ENCODE results near the gene C6orf89. TPM values are rescaled to one million over a fixed set of nuclear protein-coding genes. Genes with fewer than 3 reads are reported as not detected.
A peak's percentile ranks its signal among the peaks of the same experiment; 100 is the strongest.
"Not testable (repeated sequence)": the region's sequence is repeated elsewhere in the genome, so short reads cannot be mapped to it uniquely, and the experiment has no call there.

Gene C6orf89
- total and polyA plus RNA-seq, 10 donors, result 5.7 to 49.8 (median 34.7) TPM

DNA sequence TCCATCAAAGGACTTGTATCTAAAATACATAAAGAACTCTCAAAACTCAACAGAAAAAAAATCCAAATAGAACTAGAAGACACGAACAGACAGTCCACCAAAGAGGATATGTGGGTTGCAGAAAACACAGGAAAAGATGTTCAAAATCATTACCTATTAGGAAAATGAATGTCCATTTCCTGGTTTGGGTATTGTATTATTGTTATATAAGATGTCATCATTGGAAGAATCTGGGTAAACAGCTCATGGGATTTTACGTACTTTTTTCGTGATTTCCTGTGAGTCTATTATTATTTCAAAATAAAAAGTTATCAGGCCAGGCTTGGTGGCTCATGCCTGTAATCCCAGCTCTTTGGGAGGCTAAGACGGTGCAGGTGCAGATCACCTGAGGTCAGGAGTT is 59.5 kb downstream of the C6orf89 start:
- intact Hi-C loops (cut with DNase I; ENCODE audit: low total_unique reads), result no loop called here
- TF ChIP-seq CTCF (IDR thresholded peaks at IDR 0.05 in 8 of 11, conservative IDR thresholded peaks at IDR 0.05 in 3 of 11) (no peak), POLR2A (IDR thresholded peaks at IDR 0.05) (no peak), POLR2AphosphoS5 (IDR thresholded peaks at IDR 0.05) (no peak)
- peaks cover 0 to 11% (median 0%) of the 10 kb centered on the region in 6 donors for H3K4me1 ChIP-seq
- H3K27ac ChIP-seq, result no peak overlapping the region
- WGBS, 5 donors, result 83 to 90% (median 85%) methylated on average over 4 of the region's 4 CpGs
- no peaks in the 10 kb centered on the region for H3K27me3 ChIP-seq (replicated peaks in 1 of 7)
- H3K36me3 ChIP-seq, result no peaks in the 10 kb centered on the region
- no peaks in the 10 kb centered on the region for H3K9me3 ChIP-seq
- no peak overlapping the region for H3K4me3 ChIP-seq
- no peak for DNase-seq

- no peaks in the 10 kb centered on the region for H3K27me3 ChIP-seq (replicated peaks in 1 of 7)
- H3K4me3 ChIP-seq, result no peak overlapping the region
- no peaks in the 10 kb centered on the region for H3K36me3 ChIP-seq
- DNase-seq, result peak; percentile 31
- H3K4me1 ChIP-seq, result peaks cover 0 to 11% (median 0%) of the 10 kb centered on the region in 6 donors
- H3K27ac ChIP-seq, result no peak overlapping the region
- intact Hi-C loops (cut with DNase I; ENCODE audit: low total_unique reads), result no loop called here
- no peaks in the 10 kb centered on the region for H3K9me3 ChIP-seq
- WGBS, 5 donors, result 85 to 93% (median 90%) methylated on average over 4 of the region's 4 CpGs
- TF ChIP-seq POLR2A (IDR thresholded peaks at IDR 0.05) (no peak), POLR2AphosphoS5 (IDR thresholded peaks at IDR 0.05) (no peak), CTCF (IDR thresholded peaks at IDR 0.05 in 8 of 11, conservative IDR thresholded peaks at IDR 0.05 in 3 of 11) (no peak)
These were observed 60.8 kb downstream of the C6orf89 start for GRCh38 chr6:36946526-36946925.

DNA sequence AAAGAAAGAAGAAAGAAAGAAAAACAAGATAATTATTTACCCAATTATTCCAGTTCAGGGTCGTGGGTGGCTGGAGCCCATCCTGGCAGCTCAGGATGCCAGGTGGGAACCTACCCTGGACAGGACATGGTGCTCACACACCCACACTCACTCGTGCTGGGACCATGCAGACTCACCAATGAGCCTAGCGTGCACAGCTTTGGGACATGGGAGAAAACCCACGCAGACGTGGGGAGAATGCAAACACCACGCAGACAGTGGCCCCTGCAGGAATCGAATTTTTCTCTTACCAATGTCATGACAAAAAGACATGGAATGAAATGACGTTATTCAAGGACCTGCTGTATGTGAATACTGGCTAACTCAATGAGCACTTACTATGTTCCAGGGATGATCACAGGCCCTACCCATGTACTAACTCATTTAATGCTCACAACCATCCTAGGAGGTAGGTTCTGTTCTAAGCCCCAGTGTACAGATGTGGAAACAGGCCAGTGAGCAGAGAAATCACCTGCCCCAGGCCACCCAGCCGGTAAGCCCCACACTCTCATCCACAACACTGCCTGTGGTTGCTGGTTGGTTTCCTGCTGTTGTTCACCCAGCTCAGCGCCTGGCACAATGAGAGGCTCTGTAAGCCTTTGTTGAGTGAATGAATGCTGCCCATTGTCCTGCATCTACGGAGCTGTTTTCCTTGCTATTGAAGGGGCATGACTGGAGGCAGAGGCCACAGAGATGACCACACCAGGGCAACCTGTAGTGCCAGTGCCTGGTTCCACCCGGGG is 62.0 kb downstream of the C6orf89 start:
- Histone ChIP-seq H3K9me3 (no peaks in the 10 kb centered on the region), H3K27ac (no peak overlapping the region), H3K4me3 (no peak overlapping the region), H3K27me3 (replicated peaks in 1 of 7) (no peaks in the 10 kb centered on the region), H3K36me3 (no peaks in the 10 kb centered on the region), H3K4me1 (peaks cover 0 to 11% (median 0%) of the 10 kb centered on the region in 6 donors)
- peak; percentile 64 for DNase-seq
- intact Hi-C loops (cut with DNase I; ENCODE audit: low total_unique reads), result no loop called here
- WGBS, 5 donors, result 65 to 72% (median 68%) methylated on average over 12 of the region's 12 CpGs
- no peak for TF ChIP-seq CTCF (IDR thresholded peaks at IDR 0.05 in 8 of 11, conservative IDR thresholded peaks at IDR 0.05 in 3 of 11)
- peak in 1 of 3 donors; percentile 52 for TF ChIP-seq POLR2AphosphoS5 (IDR thresholded peaks at IDR 0.05)

DNA sequence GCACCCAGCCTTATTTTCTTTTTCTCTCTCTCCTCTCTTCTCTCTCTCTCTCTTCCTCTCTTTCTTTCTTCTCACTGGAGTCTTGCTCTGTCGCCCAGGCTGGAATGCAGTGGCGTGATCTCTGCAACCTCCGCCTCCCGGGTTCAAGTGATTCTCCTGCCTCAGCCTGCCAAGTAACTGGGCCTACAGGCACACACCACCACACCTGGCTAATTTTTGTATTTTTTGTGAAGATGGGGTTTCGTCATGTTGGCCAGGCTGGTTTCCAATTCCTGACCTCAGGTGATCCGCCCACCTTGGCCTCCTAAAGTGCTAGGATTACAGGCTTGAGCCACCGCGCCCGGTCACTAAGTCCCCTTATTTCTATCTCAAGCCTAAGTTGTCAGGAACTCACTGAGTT is 63.3 kb downstream of the C6orf89 start:
- H3K9me3 ChIP-seq; intact Hi-C loops (cut with DNase I; ENCODE audit: low total_unique reads); H3K27ac ChIP-seq; H3K27me3 ChIP-seq (replicated peaks in 1 of 7); H3K4me3 ChIP-seq; H3K36me3 ChIP-seq: not testable (repeated sequence)
- DNase-seq, result peak; percentile 25
- WGBS, 5 donors, result 91 to 96% (median 94%) methylated on average over 9 of the region's 9 CpGs
- peaks cover 0 to 19% (median 4%) of the 10 kb centered on the region in 6 donors for H3K4me1 ChIP-seq
